Panc1 (cell line): ENCODE data around the gene MPIG6B. TPM values are rescaled to one million over a fixed set of nuclear protein-coding genes. Genes with fewer than 3 reads are reported as not detected.

Source experiments
- ATAC-seq: fragments of 200-7000 bp; cut with Tn5 transposase; 2 replicates; pipeline ENCODE4 v1.9.1; 2020; ENCODE audit warnings: mild to moderate bottlenecking, moderate library complexity
- BruUV-seq: library from RNA; stranded (reverse); fragments of 400-500 nt; replicated peaks from 2 replicates; lab custom pipeline; 2021; lab: Mats Ljungman, UMichigan
- CTCF ChIA-PET: fragments of 300-600 bp; sonication (Branson Sonifier 250); formaldehyde crosslinking; loops from one replicate; lab custom pipeline; 2022; ENCODE audit warnings: antibody characterized with exemption; lab: Charles Lee
- POLR2A ChIA-PET: fragments of 300-600 bp; sonication (Branson Sonifier 250); formaldehyde crosslinking; loops from one replicate; lab custom pipeline; 2022; ENCODE audit warnings: antibody characterized with exemption; lab: Charles Lee
- DNase-seq: peaks from one replicate; pipeline ENCODE4 v3.0.0-alpha.2; 2010; ENCODE audit warnings: low read depth, low spot score
- H3K27ac ChIP-seq: 2 replicates; pipeline ENCODE4 v1.5.1; 2011; ENCODE audit warnings: mild to moderate bottlenecking, low read length, inconsistent platforms
- H3K27me3 ChIP-seq: fragments of 200-500 bp; sonication (Bioruptor generic); 2 replicates; pipeline ENCODE4 v1.6.0; 2014; ENCODE audit warnings: low read length, inconsistent platforms; ENCODE audit not compliant: control insufficient read depth, insufficient read depth
- H3K36me3 ChIP-seq: fragments of 200-500 bp; sonication (Bioruptor generic); 2 replicates; pipeline ENCODE4 v1.5.1; 2014; ENCODE audit warnings: inconsistent platforms, mild to moderate bottlenecking, low read length, moderate library complexity; ENCODE audit not compliant: control insufficient read depth, insufficient read depth
- H3K4me1 ChIP-seq: 2 replicates; pipeline ENCODE4 v1.5.1; 2011; ENCODE audit warnings: inconsistent platforms, mild to moderate bottlenecking, low read length, moderate library complexity; ENCODE audit not compliant: control insufficient read depth, insufficient read depth
- H3K4me3 ChIP-seq, 2 experiments: 2 replicates each; pipeline ENCODE4 v1.5.1; 2011 to 2012; ENCODE audit warnings: low read depth in 2 of 2, low read length in 2 of 2, mild to moderate bottlenecking in 2 of 2, inconsistent platforms in 1 of 2, moderate library complexity in 1 of 2
- H3K9me3 ChIP-seq: fragments of 200-500 bp; sonication (Bioruptor generic); 2 replicates; pipeline ENCODE4 v1.5.1; 2014; ENCODE audit warnings: low read depth, mild to moderate bottlenecking, inconsistent platforms, low read length, moderate library complexity; ENCODE audit not compliant: control insufficient read depth, insufficient read depth
- CTCF ChIP-seq: fragments of 450-650 bp; IDR thresholded peaks from 2 replicates; pipeline ENCODE4 v1.5.1; 2017; ENCODE audit warnings: mild to moderate bottlenecking
- POLR2AphosphoS5 ChIP-seq: IDR thresholded peaks from 2 replicates; pipeline ENCODE4 v1.6.1; 2012; ENCODE audit warnings: mild to moderate bottlenecking, low read depth, low read length, moderate library complexity
- SIN3A ChIP-seq: IDR thresholded peaks from 2 replicates; pipeline ENCODE4 v1.6.1; 2012; ENCODE audit warnings: low read depth, mild to moderate bottlenecking, low read length, moderate library complexity, borderline replicate concordance; ENCODE audit not compliant: insufficient read depth
- TCF7L2 ChIP-seq: IDR thresholded peaks from 2 replicates; pipeline ENCODE4 v1.6.1; 2011; ENCODE audit warnings: mild to moderate bottlenecking, low read depth, low read length, inconsistent platforms
- in situ Hi-C: cut with HindIII; loops from 2 replicates; pipeline ENCODE4 v1.10.0; 2016; ENCODE audit warnings: low sequenced_read_pairs, low pct_unique_long_range_greater_than_20kb
- intact Hi-C: fragments of 100-400 bp; cut with micrococcal nuclease; formaldehyde crosslinking; loops from one replicate; pipeline ENCODE4 v1.10.0; 2022; ENCODE audit not compliant: unreplicated experiment
- total RNA-seq: library from RNA; stranded (reverse); gene quantifications from one replicate; pipeline ENCODE4 v1.2.1, GENCODE V29; 2021; ENCODE audit not compliant: unreplicated experiment
- TF ChIP-seq, protein P1 (sequence below), 2 experiments: IDR thresholded peaks; 2 replicates each; pipeline ENCODE4 v1.6.1; 2011 to 2012; ENCODE audit warnings: low read depth in 2 of 2, control low read depth in 1 of 2, low read length in 1 of 2, mild to moderate bottlenecking in 1 of 2, moderate library complexity in 1 of 2; ENCODE audit not compliant: insufficient read depth in 1 of 2

The MPIG6B gene
- total RNA-seq, 1 experiment from 2014 or later = not detected

- ChIA-PET CTCF (no interaction called here), POLR2A (no interaction called here)
- intact Hi-C loops = loop anchor here (10.0 kb wide), 1 partner anchor 100 kb away; no protein-coding TSS in a partner anchor
These were observed 11.2 kb downstream of the MPIG6B start for GRCh38 chr6:31734247-31734820.

DNA sequence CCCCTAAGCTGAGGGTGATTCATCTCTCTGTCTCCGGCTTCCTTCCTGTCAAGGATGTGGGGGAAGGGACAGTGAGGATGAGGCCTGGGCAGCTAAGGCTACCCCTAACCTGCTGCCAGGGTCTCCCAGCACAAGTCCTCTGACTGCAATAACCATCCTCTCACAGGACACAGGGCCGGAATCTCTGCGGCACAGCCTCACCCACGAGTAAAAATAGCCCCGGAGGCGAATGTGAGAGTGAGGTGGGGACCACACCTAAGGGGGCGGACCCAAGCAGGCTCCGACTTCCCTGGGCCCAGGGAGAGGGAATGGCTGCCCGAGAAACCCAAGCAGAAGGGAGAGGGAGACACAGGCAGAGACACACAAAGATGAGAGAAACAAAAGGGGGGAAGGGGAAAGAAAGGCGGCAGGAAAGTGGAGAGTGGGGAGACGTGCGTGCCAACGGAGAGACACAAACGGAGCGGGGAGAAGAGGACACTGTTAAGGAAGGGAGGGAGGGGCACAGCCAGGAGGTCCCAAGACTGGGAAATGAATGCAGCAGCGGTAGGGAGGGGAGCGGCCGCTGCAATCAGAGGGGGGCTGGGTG lies 11.7 kb downstream of the MPIG6B start:
- no peak for DNase-seq

More at GRCh38 chr6:31734247-31734820, 11.2 kb downstream of the MPIG6B start:
- TF ChIP-seq CTCF = no peak
- TF ChIP-seq SIN3A = no peak
- no peak for TF ChIP-seq TCF7L2
- TF ChIP-seq, protein P1, sequence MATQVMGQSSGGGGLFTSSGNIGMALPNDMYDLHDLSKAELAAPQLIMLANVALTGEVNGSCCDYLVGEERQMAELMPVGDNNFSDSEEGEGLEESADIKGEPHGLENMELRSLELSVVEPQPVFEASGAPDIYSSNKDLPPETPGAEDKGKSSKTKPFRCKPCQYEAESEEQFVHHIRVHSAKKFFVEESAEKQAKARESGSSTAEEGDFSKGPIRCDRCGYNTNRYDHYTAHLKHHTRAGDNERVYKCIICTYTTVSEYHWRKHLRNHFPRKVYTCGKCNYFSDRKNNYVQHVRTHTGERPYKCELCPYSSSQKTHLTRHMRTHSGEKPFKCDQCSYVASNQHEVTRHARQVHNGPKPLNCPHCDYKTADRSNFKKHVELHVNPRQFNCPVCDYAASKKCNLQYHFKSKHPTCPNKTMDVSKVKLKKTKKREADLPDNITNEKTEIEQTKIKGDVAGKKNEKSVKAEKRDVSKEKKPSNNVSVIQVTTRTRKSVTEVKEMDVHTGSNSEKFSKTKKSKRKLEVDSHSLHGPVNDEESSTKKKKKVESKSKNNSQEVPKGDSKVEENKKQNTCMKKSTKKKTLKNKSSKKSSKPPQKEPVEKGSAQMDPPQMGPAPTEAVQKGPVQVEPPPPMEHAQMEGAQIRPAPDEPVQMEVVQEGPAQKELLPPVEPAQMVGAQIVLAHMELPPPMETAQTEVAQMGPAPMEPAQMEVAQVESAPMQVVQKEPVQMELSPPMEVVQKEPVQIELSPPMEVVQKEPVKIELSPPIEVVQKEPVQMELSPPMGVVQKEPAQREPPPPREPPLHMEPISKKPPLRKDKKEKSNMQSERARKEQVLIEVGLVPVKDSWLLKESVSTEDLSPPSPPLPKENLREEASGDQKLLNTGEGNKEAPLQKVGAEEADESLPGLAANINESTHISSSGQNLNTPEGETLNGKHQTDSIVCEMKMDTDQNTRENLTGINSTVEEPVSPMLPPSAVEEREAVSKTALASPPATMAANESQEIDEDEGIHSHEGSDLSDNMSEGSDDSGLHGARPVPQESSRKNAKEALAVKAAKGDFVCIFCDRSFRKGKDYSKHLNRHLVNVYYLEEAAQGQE (IDR thresholded peaks at IDR 0.05; ENCODE audit: insufficient read depth in 1 of 2, low read depth in 2 of 2, low read length in 1 of 2) = no peak
- no peak for TF ChIP-seq POLR2AphosphoS5
- Histone ChIP-seq H3K27ac (peak overlapping the region; percentile 100), H3K4me3 (peak overlapping the region; percentile 99 to 100), H3K36me3 (peaks cover 22% of the 10 kb centered on the region), H3K4me1 (peaks cover 63% of the 10 kb centered on the region), H3K27me3 (no peaks in the 10 kb centered on the region), H3K9me3 (no peaks in the 10 kb centered on the region)
- BruUV-seq = no TSS peak
- in situ Hi-C loops = no loop called here
- ATAC-seq (no peak), DNase-seq (no peak)

More for the DNA sequence above, 11.7 kb downstream of the MPIG6B start:
- Histone ChIP-seq H3K4me3 (peak overlapping the region; percentile 99 to 100), H3K27me3 (no peaks in the 10 kb centered on the region), H3K36me3 (peaks cover 21% of the 10 kb centered on the region), H3K4me1 (peaks cover 63% of the 10 kb centered on the region), H3K9me3 (no peaks in the 10 kb centered on the region), H3K27ac (peak overlapping the region; percentile 100)
- intact Hi-C loops = loop anchor here (10.0 kb wide), 1 partner anchor 100 kb away; no protein-coding TSS in a partner anchor
- CTCF ChIA-PET = no interaction called here
- TF ChIP-seq POLR2AphosphoS5 (no peak), SIN3A (no peak), TCF7L2 (no peak), CTCF (no peak)
- TF ChIP-seq, protein P1 (IDR thresholded peaks at IDR 0.05; ENCODE audit: insufficient read depth in 1 of 2, low read depth in 2 of 2, low read length in 1 of 2) = no peak
- BruUV-seq = no TSS peak
- in situ Hi-C loops = no loop called here
- POLR2A ChIA-PET = interaction anchor here (0.6 to 0.8 kb wide), 6 partner anchors 64 to 1015 kb away, joined by 3 to 11 read pairs (median 8); partner anchors contain the start of gene NEU1
- no peak for ATAC-seq
